Activated CD4-positive, alpha-beta T cell treated with anti-CD3 and anti-CD28 coated beads for 1 hour (primary cell): Measurements from ENCODE around the gene CCDC91.

Experiments
- DNase-seq: peaks from one replicate; pipeline ENCODE4 v3.0.0-alpha.2; 2020

Gene CCDC91, protein sequence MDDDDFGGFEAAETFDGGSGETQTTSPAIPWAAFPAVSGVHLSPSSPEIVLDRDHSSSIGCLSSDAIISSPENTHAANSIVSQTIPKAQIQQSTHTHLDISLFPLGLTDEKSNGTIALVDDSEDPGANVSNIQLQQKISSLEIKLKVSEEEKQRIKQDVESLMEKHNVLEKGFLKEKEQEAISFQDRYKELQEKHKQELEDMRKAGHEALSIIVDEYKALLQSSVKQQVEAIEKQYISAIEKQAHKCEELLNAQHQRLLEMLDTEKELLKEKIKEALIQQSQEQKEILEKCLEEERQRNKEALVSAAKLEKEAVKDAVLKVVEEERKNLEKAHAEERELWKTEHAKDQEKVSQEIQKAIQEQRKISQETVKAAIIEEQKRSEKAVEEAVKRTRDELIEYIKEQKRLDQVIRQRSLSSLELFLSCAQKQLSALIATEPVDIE

DNA sequence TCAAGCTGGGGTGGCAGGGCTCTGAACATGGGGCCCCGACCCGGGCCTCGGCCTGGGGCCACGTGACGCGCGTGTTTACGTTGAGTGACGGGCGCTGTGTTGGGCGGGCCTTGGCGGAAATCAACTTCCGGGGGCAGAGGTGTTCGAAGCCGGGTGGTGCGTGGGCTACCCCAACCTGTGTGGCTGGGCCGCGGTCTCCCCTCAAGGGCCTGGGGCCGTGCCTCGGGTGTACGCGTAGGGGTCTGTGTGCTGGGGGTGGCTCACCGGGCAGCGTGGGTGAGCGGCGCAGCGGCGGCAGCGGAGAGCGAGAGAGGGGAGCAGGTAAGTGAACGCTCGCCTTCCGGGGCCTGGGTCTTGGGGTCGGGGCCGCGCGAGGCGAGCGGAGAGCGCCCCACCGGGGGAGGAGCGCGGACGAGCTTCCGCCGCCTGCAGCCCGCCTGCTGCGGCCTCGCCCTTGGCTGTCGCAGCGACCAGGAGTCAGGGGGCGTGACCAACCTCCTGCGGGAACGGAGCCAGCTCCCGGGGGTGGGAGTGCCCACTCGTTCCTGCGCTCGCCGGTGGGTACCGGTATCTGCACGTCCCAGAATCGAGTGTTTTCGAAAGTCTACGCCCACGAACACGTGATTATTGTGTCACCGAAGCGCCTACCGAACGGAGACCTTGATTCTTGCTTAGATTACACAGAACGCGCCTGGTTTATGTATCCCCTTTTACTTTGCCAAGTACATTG is at the start of gene CCDC91:
TSS of gene CCDC91 (plus strand) at position 136 of the 730 bp plus-strand sequence. CDS start 66,760 bp downstream, outside the sequence.
- DNase-seq = peak; percentile 80

DNA sequence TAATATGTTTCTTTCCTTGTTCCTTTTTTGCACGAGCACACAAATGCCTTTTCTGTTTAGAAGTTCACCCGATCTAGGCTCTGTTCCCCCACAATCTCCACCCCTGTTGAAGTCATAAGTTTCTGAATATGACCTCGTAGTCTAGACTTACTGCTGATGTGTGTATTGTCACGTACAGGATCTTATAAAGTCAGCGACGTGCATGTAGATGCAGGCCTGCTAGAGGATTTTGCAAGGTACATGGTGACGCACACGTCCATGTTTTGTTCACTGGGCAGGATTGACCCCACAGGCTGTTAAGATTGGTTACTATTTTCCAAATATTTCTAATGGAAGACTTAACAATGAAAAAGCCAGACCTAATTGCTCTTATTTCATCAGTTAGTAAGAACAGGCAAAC is 46.2 kb upstream of the CCDC91 start:
- no peak for DNase-seq

DNA sequence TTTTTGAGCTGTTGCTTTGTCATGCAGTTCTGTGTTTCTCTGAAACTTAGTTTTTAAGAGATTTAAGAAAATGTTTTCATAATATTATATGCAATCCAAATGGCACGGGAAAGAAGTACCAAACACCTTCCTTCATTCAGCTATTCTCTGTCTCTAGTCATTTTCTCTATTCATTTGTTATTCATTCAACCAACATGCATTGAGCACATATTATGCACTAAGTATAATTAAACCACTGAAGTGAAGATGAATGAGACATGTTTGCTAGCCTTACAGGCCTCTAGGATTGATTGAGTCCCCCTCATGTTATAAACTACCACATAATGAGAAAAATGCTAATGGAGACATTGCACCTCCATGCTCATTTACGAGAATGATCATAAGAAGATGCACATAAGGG is 45.7 kb upstream of the CCDC91 start:
- DNase-seq = no peak

DNA sequence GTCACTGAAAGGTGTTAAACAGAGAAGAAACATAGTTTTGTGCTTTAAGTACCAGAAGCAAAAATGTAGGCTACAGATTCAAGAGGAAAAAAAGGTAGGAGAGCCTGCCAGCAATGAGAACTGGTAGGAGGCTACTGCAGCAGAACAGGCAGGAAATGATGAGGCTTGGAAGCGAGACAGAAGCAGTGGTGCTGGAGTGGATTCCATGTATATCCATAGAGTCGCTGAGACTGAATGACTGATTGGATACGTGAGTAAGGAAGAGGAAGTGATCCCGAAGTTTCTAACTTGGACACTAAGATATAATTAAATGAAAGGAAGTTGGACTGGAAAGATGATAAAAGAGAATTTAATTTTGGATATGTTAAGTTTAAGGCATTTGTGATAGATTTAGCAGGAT is 45.0 kb upstream of the CCDC91 start:
- no peak for DNase-seq

DNA sequence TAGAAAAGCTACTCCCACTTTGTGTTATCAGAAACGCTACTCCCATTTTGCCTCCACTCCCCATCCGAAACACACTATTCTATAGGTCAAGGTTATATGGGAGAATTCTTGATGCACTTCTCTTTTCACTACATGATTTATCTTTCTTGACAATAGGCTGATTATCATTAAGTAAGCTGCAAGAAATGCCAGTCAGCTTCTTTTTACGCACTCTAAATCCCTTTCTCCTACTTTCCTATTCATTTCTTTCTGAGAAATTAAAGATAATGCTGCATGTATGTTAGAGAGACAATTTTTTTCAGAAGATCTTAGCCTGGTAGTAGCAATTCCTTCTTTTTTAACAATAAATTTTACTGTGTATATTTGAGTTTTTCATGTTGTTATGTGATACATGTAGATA is 41.0 kb upstream of the CCDC91 start:
- DNase-seq = no peak

DNA sequence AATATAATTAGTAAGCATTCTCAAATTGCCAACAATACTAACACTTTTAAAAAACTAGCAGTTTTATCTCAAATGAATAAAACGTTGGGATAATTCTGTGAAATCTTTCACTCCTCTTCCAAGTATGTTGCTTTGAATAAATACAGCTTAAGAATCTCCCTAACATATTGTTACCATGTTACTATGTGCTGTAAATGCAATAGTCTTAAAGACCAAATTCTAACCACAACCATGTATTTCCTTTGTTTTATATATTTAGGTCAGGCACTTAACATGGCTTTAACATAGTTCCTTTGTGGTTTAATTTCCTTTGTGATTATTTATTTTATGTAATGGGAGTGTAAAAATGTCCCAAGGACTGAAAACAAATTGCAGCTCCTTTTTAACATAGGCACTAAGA is 33.9 kb upstream of the CCDC91 start:
- no peak for DNase-seq

DNA sequence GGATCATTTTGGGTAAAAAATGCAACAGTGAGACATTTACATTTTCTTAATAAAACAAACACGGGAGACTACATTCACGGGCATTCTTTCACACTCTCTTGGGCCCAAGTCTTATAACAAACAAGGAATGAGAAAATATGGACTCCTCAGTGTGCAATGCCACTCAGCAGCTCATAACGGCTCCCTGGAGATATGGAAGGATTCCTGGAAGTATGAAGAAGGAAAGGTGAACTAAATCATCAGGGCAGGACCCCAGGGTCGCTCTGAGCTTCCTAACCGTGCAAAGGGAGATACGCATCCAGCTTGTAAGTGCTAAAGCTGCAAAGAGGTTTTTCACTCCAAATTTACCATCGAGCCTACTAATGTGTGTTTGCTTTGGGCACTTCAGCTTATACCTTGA is 33.5 kb upstream of the CCDC91 start:
- DNase-seq = no peak

DNA sequence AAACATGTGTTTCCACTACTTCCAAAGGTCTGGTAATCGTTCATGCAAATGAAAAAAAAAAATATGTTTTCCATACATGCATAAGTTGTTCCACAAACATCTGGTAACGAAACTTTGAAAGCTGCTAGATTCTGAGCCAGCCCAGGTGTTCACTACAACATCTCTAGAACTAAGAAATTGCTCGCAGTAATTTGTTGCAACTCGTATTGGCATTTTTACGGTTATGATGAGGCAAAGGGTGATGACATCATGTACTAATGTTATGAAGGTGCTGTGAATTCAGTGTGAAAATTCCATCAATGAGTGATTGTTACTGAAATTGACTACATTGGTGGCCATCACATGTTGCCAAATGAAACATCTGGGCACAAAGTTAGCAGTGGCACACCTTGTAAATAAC is 31.9 kb upstream of the CCDC91 start:
- no peak for DNase-seq

DNA sequence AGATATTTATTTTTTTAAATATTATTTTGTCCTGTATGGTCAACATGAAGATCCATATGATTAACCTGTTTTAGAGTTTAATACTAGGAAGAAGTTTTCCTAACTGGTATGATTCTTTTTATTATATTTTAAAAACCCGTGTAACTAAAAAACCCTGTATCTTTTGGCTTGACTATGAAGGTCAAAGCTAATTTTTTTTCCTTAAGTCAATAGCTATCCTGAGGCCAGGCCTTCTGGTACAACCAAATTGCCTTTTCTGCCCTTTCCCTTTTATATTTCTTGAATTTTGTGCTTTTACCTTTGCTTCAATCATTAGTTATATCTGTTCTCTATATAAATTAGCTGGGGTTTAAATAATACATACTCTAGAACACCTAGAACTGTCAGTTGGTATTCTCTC is 30.6 kb upstream of the CCDC91 start:
- DNase-seq = no peak

DNA sequence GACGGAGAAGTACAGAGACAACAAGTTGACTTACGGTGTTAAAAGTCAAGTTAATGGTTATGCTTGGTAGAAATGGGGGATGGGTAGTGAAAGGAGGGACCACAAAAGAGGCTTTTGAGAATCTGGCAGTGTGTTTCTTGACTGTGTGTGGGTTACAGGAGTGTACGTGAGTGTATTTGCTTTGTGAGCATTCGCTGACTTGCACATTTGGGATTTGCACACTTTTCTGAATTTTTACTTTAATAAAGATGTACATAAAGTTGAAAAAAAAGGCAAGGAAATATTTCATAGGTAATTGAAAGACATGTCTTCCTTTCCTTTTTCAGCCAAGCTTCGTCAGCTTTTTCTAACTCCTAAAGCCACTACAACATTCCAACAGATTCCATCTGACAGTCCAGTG is 28.6 kb upstream of the CCDC91 start:
- no peak for DNase-seq

DNA sequence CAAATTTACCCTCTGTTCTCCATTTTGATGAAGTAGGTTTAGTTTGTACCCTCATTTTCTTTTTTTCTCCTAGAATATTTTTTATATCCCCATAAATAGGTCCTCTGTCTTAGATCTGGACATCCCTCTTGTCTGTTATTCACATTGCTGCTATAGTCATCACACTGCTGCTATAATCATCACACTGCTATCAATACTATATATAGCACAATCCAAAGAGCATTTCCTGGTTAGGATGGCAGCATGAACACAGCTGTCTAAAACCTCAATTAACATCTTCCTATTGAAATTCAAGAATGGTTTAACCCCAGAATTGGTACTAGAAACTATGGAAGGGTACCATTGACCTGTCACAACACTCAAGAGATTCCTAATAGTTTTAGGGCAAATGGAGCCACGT is 27.6 kb upstream of the CCDC91 start:
- no peak for DNase-seq

DNA sequence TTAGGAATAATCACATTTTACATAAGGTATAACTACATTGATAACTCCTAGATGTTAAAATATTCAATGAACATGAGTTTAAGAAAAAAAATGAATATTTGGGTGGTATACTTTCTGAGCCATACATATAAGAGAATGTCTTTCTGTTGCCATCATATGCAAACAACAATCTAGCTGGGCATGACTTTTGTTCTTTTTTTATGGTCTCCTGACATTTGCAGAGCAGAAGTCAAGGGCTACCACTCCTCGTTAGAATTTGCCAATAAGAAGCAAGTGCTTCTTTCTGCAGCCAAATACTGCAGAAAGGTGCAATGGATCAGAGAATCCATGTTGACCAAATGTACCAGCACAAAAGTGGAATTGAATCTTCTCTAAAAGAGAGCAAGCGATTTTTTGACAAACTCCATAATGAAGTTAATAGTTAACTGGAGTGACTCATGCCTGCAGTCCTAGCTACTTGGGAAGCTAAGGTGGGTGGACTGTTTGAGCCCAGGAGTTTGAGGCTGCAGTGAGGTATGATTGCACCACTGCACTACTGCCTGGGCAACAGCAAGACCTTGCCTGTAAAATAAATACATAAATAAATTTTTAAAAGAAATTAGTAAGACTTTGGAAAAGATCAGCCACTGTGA is 25.5 kb upstream of the CCDC91 start:
- DNase-seq = no peak

DNA sequence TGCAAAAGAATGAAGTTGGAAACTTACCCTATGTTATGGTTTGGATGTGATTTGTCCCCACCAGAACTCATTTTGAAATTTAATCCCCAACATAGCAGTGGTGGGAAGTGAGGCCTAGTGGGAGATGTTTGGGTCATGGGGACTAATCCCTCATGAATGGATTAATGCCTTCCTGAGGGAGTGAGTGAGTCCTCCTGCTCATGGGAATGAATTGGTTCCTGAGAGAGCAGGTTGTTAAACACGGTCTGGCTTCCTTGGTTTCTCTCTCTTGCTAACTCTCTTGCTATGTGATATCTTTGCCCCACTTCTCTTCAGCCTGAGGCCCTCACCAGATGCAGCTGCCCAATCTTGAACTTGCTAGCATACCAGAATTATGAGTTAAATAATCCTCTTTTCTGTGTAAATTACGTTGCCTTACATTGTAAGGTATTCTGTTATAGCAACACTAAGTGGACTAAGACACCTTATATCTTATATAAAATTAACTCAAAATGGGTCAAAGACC is 22.2 kb upstream of the CCDC91 start:
- DNase-seq = no peak

DNA sequence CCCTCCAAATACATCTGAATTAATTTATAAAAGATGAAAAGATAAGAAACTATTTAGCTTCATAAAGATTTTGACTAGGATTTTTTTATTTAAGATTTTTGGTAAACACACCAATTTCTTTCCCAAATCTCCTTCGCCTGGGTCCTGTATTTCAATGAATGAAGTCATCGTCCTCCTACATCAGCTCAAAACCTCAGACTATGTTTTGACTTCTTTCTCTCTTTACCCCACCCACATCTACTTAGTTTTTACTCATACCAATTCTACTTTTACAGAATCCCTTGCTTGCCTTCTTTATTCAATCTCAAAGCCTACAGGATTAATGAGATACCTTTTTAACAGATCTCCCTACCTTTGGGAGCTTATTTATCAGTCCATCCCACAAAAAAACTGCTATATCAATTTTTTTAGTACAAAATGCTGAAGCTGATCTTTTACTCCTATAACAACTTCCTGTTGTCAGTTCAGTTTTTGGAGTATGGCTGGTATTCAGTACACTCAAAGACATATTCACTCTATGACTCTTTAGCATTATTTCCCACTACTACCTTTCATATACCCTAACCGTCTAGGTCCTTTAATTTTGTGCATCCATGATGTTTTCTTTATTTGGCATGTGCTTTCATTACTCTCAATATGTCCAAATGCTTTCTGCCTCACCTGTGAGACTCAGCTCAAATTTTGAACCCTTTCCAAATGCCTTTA is 18.7 kb upstream of the CCDC91 start:
- no peak for DNase-seq

DNA sequence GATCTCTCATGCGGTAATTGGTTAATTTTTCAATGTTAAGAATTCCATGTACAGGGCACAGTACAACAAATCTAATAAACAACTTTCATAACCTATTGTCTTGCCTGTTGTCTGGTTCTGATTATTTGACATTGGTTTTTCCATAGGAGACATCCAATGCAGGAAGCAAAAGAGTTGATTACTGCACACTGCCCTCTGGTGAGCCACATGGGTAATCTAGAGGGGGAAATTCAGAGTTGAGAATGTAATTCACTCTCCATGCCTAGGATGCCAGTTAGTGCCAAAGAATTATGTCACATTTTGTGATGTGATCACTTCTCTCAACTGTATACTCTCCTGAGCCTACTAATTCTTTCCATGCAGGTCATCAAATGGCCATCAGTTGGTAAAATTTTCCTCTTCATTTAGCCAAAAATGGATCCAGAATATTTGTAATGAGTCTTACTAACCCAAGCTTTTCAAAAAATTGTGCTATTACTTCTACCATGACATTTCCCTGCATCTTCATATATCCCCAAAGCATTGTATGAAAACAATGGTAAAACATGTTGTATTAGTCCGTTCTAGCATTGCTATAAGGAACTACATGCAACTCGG is 17.7 kb upstream of the CCDC91 start:
- DNase-seq = no peak

DNA sequence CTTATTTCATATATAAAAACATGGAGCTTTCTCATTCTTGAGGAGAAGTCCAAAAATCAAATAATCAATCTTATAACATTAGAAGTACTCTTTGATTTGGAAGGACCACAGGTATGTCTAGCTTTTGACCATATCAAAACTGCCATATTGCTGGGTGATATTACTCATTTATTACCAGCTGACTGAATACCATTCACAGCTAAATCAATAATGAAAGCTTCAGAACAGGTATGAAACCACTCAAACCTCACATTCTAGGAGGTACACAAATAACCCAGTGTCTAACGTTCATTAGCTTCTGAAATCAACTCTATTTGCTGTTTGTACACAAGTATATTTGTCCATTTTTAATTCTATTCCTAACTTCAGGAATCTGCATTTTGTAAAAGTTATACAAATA is 16.8 kb upstream of the CCDC91 start:
- no peak for DNase-seq

DNA sequence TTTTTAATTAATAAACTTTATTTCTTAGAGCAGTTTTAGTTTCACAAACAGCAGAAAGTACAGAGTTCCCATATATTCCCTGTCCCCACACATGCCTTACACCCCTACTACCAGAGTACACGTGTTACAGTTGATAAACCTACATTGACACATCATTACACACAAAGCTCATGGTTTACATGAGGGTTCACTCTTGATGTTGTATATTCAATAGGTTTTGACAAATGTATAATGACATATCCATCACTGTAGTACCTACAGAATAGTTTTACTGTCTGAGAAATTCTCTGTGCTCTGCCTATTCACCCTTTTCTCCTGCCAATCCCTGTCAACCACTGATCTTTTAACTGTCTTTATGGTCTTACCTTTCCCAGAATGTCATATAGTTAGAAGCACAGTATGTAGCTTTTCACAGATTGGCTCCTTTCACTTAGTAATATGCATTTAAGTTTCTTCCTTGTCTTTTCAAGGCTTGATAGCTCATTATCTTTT is 15.1 kb upstream of the CCDC91 start:
- no peak for DNase-seq

DNA sequence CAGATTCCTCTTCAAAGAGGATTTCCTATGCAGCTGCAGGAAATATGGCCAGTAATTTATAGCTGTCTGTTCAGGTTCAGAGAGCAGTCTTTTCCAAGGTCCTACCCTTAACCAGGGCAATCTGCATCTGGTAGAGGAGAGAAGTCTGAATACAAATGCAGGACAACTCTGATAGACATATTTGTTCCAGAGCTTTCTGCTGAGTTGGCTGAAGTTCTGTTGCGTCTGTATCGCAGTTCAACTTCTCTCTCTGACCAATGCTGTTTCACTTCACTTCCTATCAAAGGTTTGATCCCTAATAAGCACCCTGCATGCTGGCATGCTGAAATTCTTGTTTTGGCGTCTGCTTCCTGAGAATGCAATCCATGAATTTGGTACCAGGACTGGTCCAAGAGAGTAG is 14.0 kb upstream of the CCDC91 start:
- no peak for DNase-seq

DNA sequence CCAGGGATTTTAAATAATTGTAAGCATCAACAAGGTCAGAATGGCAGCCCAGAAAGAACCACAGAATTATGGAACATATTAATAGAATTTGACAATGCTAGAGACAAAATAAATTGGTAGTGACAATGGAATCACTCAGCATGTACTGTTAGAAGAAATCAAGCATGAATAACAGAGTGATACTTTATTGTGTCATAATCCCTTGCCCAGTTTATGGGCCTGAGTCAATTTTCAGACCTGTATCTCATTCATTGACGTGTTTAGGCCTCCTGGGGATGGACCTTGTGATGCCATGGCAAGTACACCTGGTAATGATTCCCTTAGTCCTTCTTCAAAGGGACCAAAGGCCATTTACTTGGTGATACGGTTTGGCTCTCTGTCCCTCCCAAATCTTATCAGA is 12.8 kb upstream of the CCDC91 start:
- DNase-seq = no peak

DNA sequence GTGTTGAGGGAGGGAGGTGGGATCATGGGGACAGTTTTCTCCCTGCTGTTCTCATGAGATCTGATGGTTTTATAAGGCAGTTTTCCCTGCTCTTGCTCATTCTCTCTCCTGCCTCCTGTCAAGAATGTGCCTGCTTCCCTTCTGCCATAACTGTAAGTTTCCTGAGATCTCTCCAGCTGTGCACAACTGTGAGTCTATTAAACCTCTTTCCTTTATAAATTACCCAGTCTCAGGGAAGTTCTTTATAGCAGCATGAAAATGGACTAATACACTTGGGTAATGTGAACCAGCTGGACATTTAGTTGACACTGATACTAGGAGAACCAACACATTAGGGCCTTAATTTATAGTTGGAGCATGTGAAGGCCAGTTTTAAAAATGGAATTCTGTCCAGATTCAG is 12.4 kb upstream of the CCDC91 start:
- DNase-seq = no peak

DNA sequence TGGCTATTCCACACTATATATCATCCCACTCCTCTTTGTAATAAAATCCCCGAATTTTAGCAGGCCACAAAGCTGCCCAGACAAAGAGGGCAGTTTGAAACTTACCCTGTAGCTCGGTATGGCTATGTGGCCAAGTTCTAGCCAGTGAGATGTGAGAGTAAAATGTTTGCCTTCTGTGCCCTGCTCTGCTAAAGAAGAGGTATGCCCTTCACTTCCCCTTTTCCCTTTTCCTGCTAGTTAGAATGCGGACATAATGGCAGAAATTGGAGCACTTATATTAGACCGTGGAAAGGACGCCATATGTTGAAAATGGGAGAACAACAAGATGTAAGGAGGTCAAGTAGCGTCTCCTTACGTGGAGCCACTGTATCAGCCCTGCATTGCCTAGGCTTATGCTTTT is 11.5 kb upstream of the CCDC91 start:
- DNase-seq = no peak

DNA sequence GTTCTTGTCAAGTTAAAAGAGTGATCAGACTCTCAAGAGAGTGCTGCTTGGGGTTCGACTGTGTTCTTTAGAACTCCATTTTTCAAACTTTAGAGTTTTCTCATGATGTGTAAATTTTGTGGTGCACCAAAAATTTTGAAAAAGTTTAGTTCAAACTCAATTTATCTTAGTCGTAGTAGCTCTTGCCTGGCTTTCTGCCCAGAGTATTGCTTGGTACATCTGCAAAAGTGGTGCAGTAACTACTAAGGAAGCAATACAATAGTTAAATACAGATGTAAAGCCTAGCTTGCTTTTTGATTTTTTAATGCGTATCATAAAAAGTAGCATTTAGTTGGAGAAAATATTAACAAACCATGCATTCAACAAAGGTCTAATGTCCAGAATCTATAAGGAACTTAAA is 9.5 kb upstream of the CCDC91 start:
- no peak for DNase-seq

DNA sequence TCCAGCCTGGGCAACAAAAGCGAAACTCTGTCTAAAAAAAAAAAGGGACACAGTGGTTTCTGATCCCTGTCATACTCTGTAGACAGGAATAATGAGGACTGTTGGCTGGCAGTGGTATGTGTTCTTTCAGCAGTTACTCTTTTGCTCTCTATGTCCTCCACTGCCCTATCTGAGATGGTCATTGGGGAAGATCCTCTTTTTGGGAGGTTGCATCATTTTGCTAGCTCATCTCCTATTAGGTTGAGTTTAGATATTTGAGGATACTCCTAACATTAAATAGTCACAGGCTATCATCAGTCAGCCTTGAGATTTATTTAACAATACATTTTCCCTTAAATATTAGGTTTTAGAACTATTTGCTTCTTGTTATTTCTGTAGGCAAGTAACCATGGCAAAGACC is 5.9 kb upstream of the CCDC91 start:
- no peak for DNase-seq
